Trophoblast cell (in vitro differentiated cells and primary cell): ENCODE data around the gene SHISA7.

Source experiments
- DNase-seq, 2 donors: peaks; one replicate each; pipeline ENCODE4 v3.0.0-alpha.2; 2016
- H2AFZ ChIP-seq: 2 replicates; pipeline ENCODE4 v1.6.1; 2013; ENCODE audit warnings: low read length, moderate library complexity, mild to moderate bottlenecking; ENCODE audit not compliant: insufficient read depth, poor library complexity
- H2AK5ac ChIP-seq: 2 replicates; pipeline ENCODE4 v1.6.1; 2013; ENCODE audit warnings: mild to moderate bottlenecking, low read length
- H2BK120ac ChIP-seq: 2 replicates; pipeline ENCODE4 v1.6.1; 2013; ENCODE audit warnings: low read length, mild to moderate bottlenecking, moderate library complexity; ENCODE audit not compliant: insufficient read depth, poor library complexity
- H2BK12ac ChIP-seq: 2 replicates; pipeline ENCODE4 v1.6.1; 2013; ENCODE audit warnings: mild to moderate bottlenecking, low read length, moderate library complexity
- H2BK5ac ChIP-seq: 2 replicates; pipeline ENCODE4 v1.6.1; 2013; ENCODE audit warnings: low read length, low read depth, moderate library complexity, mild to moderate bottlenecking; ENCODE audit not compliant: poor library complexity
- H3K14ac ChIP-seq: 2 replicates; pipeline ENCODE4 v1.6.1; 2013; ENCODE audit warnings: mild to moderate bottlenecking, low read length
- H3K18ac ChIP-seq: 2 replicates; pipeline ENCODE4 v1.6.1; 2013; ENCODE audit warnings: mild to moderate bottlenecking, low read length
- H3K23ac ChIP-seq: 2 replicates; pipeline ENCODE4 v1.6.1; 2013; ENCODE audit warnings: low read length
- H3K27ac ChIP-seq: 2 replicates; pipeline ENCODE4 v1.5.1; 2013; ENCODE audit warnings: low read depth, mild to moderate bottlenecking, inconsistent platforms, low read length, moderate library complexity
- H3K27me3 ChIP-seq: 2 replicates; pipeline ENCODE4 v1.6.1; 2013; ENCODE audit warnings: inconsistent platforms, mild to moderate bottlenecking, low read length, moderate library complexity; ENCODE audit not compliant: insufficient read depth
- H3K36me3 ChIP-seq, 2 experiments: 1 replicate in 1 of 2; 2 replicates in 1 of 2; pipeline ENCODE4 v1.6.1; 2013; ENCODE audit warnings: low read length in 2 of 2, mild to moderate bottlenecking in 2 of 2, moderate library complexity in 1 of 2; ENCODE audit not compliant: insufficient read depth in 2 of 2, control insufficient read depth in 1 of 2
- H3K4ac ChIP-seq: 2 replicates; pipeline ENCODE4 v1.6.1; 2013; ENCODE audit warnings: low read depth, mild to moderate bottlenecking, low read length, moderate library complexity
- H3K4me1 ChIP-seq, 2 experiments: 1 replicate in 1 of 2; 2 replicates in 1 of 2; pipeline ENCODE4 v1.6.1; 2013; ENCODE audit warnings: low read length in 2 of 2, mild to moderate bottlenecking in 2 of 2, moderate library complexity in 1 of 2; ENCODE audit not compliant: insufficient read depth in 2 of 2, control insufficient read depth in 1 of 2
- H3K4me2 ChIP-seq: 2 replicates; pipeline ENCODE4 v1.6.1; 2013; ENCODE audit warnings: inconsistent platforms, mild to moderate bottlenecking, low read length, moderate library complexity
- H3K4me3 ChIP-seq: 2 replicates; pipeline ENCODE4 v1.5.1; 2013; ENCODE audit warnings: mild to moderate bottlenecking, low read depth, low read length, inconsistent platforms
- H3K79me1 ChIP-seq: one replicate; pipeline ENCODE4 v1.6.1; 2013; ENCODE audit warnings: low read length
- H3K79me2 ChIP-seq: 2 replicates; pipeline ENCODE4 v1.6.1; 2013; ENCODE audit warnings: low read length, mild to moderate bottlenecking; ENCODE audit not compliant: control insufficient read depth, insufficient read depth, poor library complexity
- H3K9ac ChIP-seq: 2 replicates; pipeline ENCODE4 v1.6.1; 2013; ENCODE audit warnings: mild to moderate bottlenecking, low read length
- H3K9me3 ChIP-seq: 2 replicates; pipeline ENCODE4 v1.6.1; 2013; ENCODE audit warnings: low read depth, mild to moderate bottlenecking, control low read depth, inconsistent platforms, low read length; ENCODE audit not compliant: insufficient read depth
- H4K12ac ChIP-seq: 2 replicates; pipeline ENCODE4 v1.6.1; 2013; ENCODE audit warnings: low read depth, mild to moderate bottlenecking, low read length, moderate library complexity
- H4K8ac ChIP-seq: 2 replicates; pipeline ENCODE4 v1.6.1; 2013; ENCODE audit warnings: low read depth, mild to moderate bottlenecking, low read length, moderate library complexity
- H4K91ac ChIP-seq: one replicate; pipeline ENCODE4 v1.6.1; 2013; ENCODE audit warnings: low read depth, mild to moderate bottlenecking, low read length, moderate library complexity
- WGBS: extraction: QIAGEN DNeasy Blood & Tissue Kit; methylation state at CpG from one replicate; pipeline ENCODE4 v1.1.7; 2013; ENCODE audit warnings: missing lambda C conversion rate; ENCODE audit not compliant: insufficient read length, insufficient coverage; ENCODE audit errors: extremely low coverage; 5-methylcytosine and 5-hydroxymethylcytosine counted together

SHISA7 gene

GRCh38 chr19:55447421-55448174 lies 4.5 kb upstream of the SHISA7 start:
- no peaks in the 10 kb centered on the region for H3K79me1 ChIP-seq
- H3K18ac ChIP-seq, result no peak overlapping the region
- no peak overlapping the region for H3K9ac ChIP-seq
- H3K14ac ChIP-seq, result no peak overlapping the region
- peak overlapping the region; percentile 44 for H3K4me3 ChIP-seq
- WGBS, result no CpG with 5 or more reads among the region's 16 CpGs
- no peak overlapping the region for H2BK5ac ChIP-seq
- H3K4me2 ChIP-seq, result no peak overlapping the region
- DNase-seq, result no peak
- H2BK120ac ChIP-seq, result no peak overlapping the region
- no peak overlapping the region for H4K12ac ChIP-seq
- no peak overlapping the region for H3K4ac ChIP-seq
- H4K91ac ChIP-seq, result no peak overlapping the region
- H3K9me3 ChIP-seq, result peaks cover 20% of the 10 kb centered on the region
- no peak overlapping the region for H2AK5ac ChIP-seq
- no peaks in the 10 kb centered on the region for H3K36me3 ChIP-seq
- H4K8ac ChIP-seq, result no peak overlapping the region
- no peaks in the 10 kb centered on the region for H3K79me2 ChIP-seq
- H2BK12ac ChIP-seq, result no peak overlapping the region
- H3K27ac ChIP-seq, result no peak overlapping the region
- H2AFZ ChIP-seq, result no peak overlapping the region
- no peak overlapping the region for H3K23ac ChIP-seq
- peaks cover 46% of the 10 kb centered on the region for H3K27me3 ChIP-seq
- H3K4me1 ChIP-seq, result peaks cover 0 to 3% of the 10 kb centered on the region in 2 experiments

DNA sequence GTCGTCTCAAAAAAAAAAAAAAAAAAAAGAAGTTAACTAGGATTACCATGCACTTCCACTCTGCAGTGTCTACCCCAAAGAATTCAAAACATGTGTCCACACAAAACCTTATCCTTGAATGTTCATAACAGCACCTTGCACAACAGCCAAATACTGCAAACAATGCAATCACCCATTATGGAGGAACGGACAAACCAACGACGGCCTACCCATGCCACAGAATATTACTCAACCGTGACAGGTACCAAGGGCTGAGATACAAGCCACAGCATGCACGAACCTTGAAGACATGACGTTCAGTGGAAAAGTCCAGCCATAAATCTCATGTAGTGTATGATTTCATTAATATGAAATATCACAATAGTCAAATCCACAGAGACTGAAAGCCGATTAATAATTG lies 3.0 kb upstream of the SHISA7 start:
- H3K27me3 ChIP-seq, result peaks cover 45% of the 10 kb centered on the region
- H2AK5ac ChIP-seq, result no peak overlapping the region
- no peak overlapping the region for H2BK120ac ChIP-seq
- no peak overlapping the region for H3K27ac ChIP-seq
- H4K8ac ChIP-seq, result no peak overlapping the region
- H3K4ac ChIP-seq, result no peak overlapping the region
- H3K36me3 ChIP-seq, result no peaks in the 10 kb centered on the region
- H3K9me3 ChIP-seq, result peaks cover 19% of the 10 kb centered on the region
- H4K12ac ChIP-seq, result no peak overlapping the region
- no peaks in the 10 kb centered on the region for H3K79me1 ChIP-seq
- H3K4me3 ChIP-seq, result no peak overlapping the region
- H2BK12ac ChIP-seq, result no peak overlapping the region
- H2BK5ac ChIP-seq, result no peak overlapping the region
- H3K4me2 ChIP-seq, result no peak overlapping the region
- no peak for DNase-seq
- no peaks in the 10 kb centered on the region for H3K4me1 ChIP-seq
- no peak overlapping the region for H4K91ac ChIP-seq
- H3K18ac ChIP-seq, result no peak overlapping the region
- no CpG with 5 or more reads among the region's 8 CpGs for WGBS
- no peak overlapping the region for H2AFZ ChIP-seq
- no peak overlapping the region for H3K9ac ChIP-seq
- no peak overlapping the region for H3K14ac ChIP-seq
- H3K79me2 ChIP-seq, result no peaks in the 10 kb centered on the region
- H3K23ac ChIP-seq, result no peak overlapping the region

GRCh38 chr19:55444646-55445045 lies 1.5 kb upstream of the SHISA7 start:
- peaks cover 27% of the 10 kb centered on the region for H3K9me3 ChIP-seq
- no peak overlapping the region for H3K27ac ChIP-seq
- WGBS, result no CpG with 5 or more reads among the region's 11 CpGs
- H4K8ac ChIP-seq, result no peak overlapping the region
- H3K79me1 ChIP-seq, result no peaks in the 10 kb centered on the region
- H3K18ac ChIP-seq, result no peak overlapping the region
- no peak overlapping the region for H3K4me3 ChIP-seq
- no peak overlapping the region for H3K9ac ChIP-seq
- no peak overlapping the region for H3K14ac ChIP-seq
- no peaks in the 10 kb centered on the region for H3K4me1 ChIP-seq
- no peak overlapping the region for H4K91ac ChIP-seq
- H4K12ac ChIP-seq, result no peak overlapping the region
- H2BK12ac ChIP-seq, result no peak overlapping the region
- H3K4ac ChIP-seq, result no peak overlapping the region
- no peak overlapping the region for H3K4me2 ChIP-seq
- no peaks in the 10 kb centered on the region for H3K36me3 ChIP-seq
- no peaks in the 10 kb centered on the region for H3K79me2 ChIP-seq
- H2BK5ac ChIP-seq, result no peak overlapping the region
- DNase-seq, result no peak
- H2AFZ ChIP-seq, result no peak overlapping the region
- H3K23ac ChIP-seq, result no peak overlapping the region
- H3K27me3 ChIP-seq, result peaks cover 47% of the 10 kb centered on the region
- H2AK5ac ChIP-seq, result no peak overlapping the region
- no peak overlapping the region for H2BK120ac ChIP-seq

DNA sequence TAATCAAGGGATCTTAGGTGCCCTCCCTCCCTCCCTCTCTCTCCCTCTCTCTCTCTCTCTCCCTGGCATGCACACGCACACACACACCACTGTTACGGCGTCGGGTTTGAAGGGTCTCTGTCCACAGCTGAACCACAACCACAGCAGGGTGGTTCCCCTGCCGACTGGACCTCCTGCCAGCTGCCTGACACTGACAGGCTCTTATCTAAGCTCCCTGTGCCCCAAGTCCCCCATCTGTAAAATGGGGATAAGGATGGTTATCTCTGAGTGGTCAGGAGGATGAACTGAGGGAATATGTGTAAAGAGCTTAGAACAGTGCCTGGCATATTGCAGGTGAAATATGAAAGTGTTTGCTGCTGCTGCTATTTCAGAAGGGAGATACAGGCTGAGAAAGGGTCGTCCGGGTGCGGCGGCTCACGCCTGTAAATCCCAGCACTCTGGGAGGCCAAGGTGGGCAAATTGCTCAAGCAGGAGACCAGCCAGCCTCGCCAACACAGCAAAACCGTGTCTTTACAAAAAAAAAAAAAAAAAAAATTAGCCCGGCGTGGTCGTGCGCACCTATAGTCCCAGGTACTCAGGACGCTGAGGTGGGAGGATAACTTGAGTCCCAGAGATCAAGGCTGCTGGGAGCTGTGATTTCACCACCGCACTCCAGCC lies 852 bp upstream of the SHISA7 start:
- H3K14ac ChIP-seq, result no peak overlapping the region

More for the DNA sequence above, 852 bp upstream of the SHISA7 start:
- Histone ChIP-seq H2AFZ (no peak overlapping the region), H3K79me2 (no peaks in the 10 kb centered on the region), H3K18ac (no peak overlapping the region), H3K36me3 (no peaks in the 10 kb centered on the region), H4K8ac (no peak overlapping the region), H2BK5ac (no peak overlapping the region), H3K4me3 (peak overlapping the region; percentile 25), H4K12ac (no peak overlapping the region), H3K9me3 (peaks cover 27% of the 10 kb centered on the region), H3K27me3 (peaks cover 50% of the 10 kb centered on the region), H3K9ac (no peak overlapping the region), H3K4ac (no peak overlapping the region), H2AK5ac (no peak overlapping the region), H2BK12ac (no peak overlapping the region), H3K27ac (no peak overlapping the region), H4K91ac (no peak overlapping the region), H3K4me1 (no peaks in the 10 kb centered on the region), H2BK120ac (no peak overlapping the region), H3K23ac (no peak overlapping the region), H3K79me1 (no peaks in the 10 kb centered on the region), H3K4me2 (no peak overlapping the region)
- WGBS, result no CpG with 5 or more reads among the region's 18 CpGs
- no peak for DNase-seq
